GOT3 (cell line): ENCODE measurements around the gene PLP2.
"Not testable (repeated sequence)": the region's sequence is repeated elsewhere in the genome, so short reads cannot be mapped to it uniquely, and the experiment has no call there.

ENCODE experiments used
- DNase-seq: peaks from one replicate; lab custom pipeline; 2025; ENCODE audit warnings: mixed read lengths; lab: John Stamatoyannopoulos, UW

Gene PLP2

DNA sequence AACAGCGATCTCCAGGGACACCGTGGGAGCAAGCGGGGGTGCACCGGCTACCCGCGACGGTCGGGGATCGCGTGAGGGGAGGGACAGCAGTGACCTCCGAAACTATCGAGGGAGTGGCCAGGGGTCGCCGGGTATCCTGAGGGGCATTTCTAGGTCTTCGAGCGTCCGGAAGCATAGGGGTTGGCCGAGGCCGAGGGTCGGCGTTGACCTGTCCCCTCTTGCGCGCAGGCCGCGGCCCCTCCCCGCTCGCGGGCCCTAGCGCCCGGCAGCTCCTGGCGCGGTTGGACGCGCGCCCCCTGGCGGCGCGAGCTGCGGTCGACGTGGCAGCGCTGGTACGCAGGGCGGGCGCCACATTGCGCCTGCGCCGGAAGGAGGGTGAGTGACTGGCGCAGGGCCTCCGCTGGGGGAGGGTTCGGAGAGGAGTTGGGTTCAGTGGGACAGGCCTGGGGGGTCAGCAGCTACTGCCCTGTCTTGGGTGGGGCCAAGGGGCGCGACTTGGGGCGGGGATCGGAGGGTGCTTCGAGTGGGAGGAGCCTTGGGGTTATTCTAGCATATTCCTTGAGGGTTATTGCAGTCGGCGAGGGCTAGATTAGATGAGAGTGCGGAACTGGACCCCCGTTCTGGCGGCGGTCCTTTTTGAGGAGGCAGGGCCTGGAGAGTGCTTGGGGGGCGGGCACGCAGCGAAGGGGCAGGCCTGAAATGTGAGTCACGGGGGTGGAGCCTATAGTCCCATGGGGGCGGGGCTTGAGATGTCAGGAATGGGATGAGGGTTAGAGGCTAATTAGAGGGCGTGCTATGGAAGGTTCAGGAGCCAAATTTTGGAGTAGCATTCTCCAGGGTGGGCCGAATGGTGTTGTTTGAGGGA is 7.9 kb upstream of the PLP2 start:
- peak; percentile 39 for DNase-seq

GRCh38 chrX:49164589-49165360 is 6.9 kb upstream of the PLP2 start:
- DNase-seq, result no peak

- no peak for DNase-seq
Measured at GRCh38 chrX:49165901-49166881, 5.5 kb upstream of the PLP2 start.

DNA sequence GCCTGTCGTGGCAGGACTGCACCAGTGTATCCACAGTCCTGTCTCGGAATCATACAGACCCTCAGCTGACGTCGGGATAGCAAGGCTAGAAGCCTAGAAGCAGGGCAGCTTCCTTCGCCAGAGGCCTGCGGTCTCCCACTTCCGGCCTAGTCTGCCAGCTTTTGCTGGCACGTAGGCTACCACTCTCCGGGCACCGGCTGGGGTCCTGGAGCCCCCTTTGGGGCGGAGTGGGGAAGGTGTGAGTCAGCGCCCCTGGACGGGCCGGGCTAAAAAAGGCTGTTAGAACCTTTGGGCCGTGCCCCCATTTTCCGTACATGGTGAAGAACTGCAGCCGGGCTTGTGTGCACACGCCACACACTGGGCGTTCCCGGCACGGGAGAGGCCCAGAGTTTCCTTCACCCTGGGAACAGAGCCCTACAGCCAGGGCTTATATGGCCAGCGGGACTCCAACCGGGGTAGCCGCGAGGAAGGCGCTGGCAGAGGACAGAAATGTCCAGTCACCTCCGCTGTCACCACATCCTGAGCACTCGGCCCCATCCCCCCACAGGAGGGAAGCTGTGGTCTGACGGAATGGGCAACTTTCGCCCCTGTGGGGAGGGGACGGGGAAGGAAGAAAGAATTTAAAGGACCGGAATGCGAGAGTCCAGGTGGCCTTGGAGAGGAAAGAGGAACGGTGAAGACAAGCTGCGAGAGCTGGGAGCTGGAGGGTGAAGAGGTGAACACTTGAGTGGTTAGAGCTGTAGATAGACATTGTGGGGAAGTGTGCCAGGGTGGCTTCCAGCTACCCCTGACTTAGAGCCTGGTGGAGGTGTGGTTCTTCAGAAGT is 4.6 kb upstream of the PLP2 start:
- peak; percentile 7 for DNase-seq

DNA sequence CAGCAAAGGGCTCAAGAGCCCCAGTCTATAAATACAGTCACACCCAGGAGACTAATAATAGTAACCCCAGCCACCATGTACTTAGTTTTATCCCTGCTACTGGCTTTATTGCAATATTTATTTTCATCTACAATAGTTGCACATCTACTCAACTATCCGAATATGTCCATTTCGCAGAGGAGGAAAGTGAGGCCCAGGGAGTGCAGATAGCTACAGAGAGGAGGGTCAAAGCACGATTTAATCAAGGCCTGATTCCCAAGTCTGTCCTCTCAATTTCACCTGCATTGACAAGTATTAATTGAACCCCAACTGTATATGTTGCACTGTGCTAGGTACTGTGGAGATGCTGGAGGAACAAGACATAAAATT is 4.0 kb upstream of the PLP2 start:
- DNase-seq, result no peak

- DNase-seq, result no peak
Measured at GRCh38 chrX:49172280-49172780, 632 bp downstream of the PLP2 start.

DNA sequence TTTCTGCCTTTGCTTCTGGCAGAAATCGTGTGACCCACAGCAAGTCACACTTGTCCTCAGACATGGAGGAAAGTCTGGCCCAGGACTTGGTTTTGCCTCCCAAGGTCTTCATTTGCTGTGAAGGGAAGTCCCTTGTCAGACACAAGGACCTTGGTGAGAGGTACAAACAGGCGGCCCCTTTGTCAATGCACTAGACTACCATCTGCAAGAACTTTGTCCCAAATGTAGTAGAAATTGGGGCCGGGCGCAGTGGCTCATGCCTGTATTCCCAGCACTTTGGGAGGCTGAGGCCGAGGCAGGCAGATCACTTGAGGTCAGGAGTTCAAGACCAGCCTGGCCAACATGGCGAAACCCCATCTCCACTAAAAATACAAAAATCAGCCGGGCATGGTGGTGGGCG is 1.8 kb downstream of the PLP2 start:
- DNase-seq, result not testable (repeated sequence)

DNA sequence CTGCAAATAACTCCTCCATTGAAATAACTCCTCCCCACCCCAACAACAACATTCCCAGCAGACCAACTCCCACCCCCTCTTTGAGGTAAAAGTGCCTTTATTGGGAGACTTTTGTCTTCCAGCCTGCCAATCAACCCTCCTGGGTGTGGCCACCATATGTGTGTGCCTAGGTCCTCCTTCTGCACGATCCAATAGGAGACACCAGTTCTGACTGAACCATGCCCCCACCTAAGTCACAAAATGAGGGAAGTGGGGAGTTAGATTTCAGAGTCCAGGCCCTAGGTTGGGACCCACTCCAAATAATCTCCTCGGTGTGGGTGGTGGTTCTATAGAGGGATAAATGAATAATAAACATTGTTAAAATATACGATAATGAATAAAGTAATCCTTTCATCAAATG is 3.0 kb downstream of the PLP2 start:
- DNase-seq, result no peak

DNA sequence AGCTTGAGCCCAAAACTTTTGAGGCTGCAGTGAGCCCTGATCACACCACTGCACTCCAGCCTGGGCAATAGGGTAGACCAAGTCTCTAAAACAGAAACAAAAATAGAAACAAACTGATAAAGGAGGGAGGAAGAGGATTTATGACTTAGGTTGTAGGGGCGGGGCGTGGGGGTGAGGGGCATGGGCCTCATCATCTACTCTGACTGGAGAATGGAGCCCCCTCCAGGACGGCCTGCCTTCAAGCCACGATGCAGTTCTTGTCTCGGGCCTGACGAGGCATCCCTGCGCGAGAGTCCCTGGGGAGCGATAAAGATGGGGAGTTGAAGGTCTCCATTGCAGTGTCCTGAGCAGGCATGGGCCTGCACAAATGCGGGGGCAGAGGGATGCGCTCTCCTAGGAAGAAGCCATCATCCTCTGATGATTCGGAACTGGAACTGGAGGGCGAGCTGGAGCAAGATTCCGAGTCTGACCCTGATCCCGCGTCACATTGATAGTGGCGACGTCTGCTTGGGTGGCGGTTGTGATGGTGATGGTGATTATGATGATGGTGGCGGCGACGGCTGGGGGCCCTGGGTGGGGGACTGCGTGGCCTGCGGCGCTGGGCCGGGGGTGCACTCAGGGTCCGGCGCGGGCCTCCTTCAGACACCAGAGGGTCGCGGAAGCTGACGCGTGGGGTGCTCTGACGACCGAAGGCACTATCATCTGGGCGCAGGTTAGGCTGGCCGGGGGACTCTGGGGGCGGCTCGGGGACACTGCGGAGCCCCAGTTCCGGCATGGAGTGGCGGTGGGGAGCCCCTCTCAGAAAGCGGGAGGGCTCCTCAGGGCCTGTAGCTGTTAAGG is 4.0 kb downstream of the PLP2 start:
- no peak for DNase-seq

DNA sequence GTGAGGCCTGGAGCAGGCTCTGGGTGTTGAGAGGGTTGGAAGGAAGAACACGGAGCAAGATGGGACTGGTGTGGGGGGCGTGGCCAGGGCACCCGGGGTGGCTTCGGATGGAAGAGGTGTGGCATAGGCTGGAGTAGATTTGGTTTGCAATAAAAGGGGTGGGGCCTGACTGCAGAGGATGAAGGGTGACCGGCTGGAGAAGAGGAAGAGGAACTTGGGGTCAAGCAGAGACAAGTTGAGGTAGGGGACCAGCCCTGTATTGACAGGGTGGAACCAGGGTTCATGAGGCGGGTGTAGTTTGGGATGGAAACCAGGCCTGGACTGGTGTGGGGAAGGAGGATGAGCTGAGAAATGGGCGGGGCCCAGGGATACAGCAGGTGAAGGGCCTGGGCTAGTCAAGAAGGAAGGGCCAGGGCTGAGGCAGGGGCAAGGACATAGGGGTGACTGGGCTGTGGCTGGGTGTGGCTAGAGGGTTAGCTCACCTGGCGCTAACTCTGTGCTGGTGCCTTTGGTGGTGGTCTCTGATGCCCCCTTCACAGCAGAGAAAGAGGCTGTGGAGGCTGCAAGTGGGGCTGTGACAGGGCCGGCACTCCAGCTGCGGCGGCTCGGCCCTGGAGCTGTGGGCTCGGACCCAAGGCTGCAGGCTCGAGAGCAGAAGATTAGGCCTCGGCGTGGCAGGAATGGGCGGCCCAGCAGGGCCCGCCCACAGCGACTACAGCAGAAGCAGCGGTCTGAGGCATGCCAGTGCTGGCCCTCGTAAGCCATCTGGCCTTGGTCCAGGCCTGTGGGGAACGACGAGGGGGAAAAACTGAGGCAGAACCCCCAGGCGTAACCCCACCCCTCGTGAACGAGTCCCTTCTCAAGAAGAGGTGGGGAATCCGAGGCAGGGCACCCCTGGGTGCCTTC is 5.0 kb downstream of the PLP2 start:
- no peak for DNase-seq

DNA sequence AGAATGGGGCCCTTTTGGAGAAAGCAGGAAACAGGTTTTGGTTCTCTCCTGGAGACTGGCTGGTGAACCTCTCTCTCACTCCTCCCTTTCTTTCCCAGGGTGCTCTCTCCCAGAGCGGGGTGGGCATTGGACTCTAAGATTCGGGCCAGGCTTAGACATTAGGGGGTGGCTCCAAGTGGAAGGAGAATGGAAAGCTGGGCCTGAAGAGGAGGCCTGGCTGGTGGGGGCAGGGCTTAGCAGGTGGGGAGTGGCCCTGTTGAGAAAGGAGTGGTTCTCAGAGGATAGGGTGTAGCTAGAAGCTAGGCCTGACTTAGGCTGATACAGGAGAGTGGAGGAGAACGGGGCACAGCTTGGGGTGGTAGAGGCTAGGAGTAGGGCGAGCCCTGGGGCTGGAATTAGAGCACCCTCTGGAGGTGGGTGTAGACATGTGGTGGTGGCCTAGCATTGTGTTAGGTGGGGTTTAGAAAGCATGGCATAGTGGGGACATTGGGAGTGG is 5.7 kb downstream of the PLP2 start:
- no peak for DNase-seq

DNA sequence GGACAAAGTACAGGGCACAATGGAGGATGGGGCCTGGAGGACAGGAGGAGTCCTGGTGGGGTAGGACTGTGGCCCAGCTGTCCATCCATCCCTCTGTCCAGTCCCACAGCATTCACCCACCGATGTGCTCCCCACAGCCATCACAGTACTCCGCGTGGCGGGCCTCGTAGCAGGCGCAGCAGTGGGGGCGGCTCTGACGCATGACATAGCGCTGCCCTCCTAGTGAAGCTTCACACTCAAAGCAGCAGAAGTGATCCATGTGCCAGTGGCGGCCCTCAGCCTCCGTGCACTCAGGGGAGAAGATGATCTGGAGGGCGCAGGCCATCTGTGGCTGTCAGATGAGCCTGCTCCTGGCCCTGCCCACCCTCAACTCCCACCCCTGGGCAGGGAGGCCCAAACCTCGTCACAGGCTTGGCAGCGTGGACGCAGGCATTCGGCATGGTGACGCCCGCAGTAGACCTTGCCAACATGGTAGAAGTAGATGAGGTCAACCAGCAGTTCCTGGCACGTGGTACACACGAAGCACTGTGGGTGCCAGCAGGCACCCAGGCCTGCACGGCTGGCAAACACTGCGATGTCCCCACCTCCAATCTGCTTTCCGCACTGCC is 6.3 kb downstream of the PLP2 start:
- no peak for DNase-seq

DNA sequence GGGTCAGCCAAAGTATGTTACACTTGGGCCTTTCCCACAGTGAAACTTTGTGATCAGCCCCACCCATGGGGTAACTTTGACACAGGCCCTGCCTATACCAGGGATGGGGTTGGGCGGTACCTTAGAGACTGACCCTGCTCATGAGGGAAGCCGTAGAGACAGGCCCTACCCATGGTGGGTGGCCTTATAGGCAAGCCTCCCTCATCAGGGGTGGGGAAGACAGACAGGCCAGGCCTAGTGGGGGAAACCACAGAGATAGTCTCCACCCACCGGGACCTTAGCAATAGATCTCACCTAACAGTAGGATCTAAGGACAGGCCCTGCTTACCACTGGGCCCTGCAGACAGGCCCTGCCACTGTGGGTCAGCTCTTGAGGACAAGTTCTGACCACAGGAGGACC is 6.8 kb downstream of the PLP2 start:
- no peak for DNase-seq

DNA sequence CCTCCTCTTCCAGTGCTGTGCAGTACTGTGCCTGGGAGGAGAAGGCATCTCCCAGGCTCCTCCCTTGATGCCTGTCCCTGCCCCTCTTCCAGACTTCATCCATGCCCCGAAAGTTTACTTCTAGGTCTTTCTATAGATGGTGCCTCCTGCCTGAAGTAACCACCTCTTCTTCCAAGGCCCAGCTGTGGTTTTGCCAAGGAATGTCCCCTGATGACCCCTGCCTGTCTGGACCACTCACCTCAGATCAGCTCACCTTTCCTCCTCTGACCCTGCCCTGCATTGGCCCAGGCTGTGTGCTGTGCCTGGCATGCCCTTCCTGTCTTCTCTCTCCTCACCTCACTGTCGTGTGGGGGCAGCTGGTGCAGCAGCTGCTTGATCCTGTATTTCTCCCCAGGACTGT is 7.7 kb downstream of the PLP2 start:
- no peak for DNase-seq

DNA sequence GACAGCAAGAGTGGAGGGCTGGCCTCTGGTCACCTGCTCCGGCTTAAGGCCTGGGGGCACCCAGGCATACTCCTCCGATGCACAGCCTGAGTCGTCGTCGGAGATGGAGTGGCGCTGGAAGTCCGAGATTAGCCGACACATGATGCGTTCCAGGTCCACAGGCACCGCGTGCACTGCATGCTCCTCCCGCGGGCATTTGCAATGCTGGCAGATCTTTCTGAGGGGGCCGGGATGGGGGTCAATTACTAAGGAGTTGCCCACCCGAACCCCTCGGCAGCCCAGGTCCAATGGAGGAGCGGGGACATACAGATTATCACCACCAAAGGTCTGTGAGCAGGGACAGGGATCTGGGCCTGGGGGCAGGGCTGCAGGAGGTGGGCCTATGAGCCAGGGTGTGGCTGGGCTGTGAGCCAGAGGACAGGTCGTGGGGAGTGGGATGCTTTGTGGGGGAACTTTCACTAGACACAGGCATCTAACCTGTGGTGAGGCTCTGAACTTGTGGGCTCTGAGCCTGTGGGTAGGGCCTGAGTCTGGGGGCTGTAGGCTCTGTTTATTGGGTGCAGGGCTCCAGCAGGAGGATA is 12.1 kb downstream of the PLP2 start:
- DNase-seq, result no peak

- peak; percentile 34 for DNase-seq
Measured at GRCh38 chrX:49184294-49185281, 12.9 kb downstream of the PLP2 start.
